ENCODE data around the gene ADAMTSL2. TPM values are rescaled to one million over a fixed set of nuclear protein-coding genes. Genes with fewer than 3 reads are reported as not detected.
A peak's percentile ranks its signal among the peaks of the same experiment; 100 is the strongest.

ADAMTSL2 gene
- total and polyA plus RNA-seq, 4 donors, result 1.8 to 18.2 (median 7.7) TPM

- H3K27me3 ChIP-seq (ENCODE audit: control insufficient read depth in 4 of 4, insufficient read depth in 4 of 4, low read length in 3 of 4), result no peaks in the 10 kb centered on the region
- DNase-seq (ENCODE audit: low spot score), result no peak
These were observed 4.6 kb upstream of the ADAMTSL2 start for GRCh38 chr9:133529874-133530273.

DNA sequence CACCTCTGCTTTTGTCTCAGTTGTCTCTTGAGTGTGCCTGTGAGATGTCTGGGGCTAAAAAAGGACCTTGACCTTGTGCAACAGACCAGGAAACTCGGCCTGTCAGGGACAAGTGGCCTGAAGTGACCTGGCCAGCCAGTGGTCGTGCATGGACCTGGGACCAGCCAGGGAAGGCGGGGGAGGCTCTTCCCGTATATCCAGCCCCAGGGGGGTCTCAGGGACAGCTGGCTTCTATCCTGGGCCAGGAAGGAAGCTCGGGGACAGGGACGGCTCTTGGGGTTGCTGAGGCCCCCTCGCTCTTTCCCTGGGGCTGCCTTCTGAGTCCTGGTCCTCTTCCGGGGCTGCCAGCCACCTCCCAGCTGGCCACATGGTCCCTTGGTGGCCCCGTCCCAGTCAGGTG is 3.2 kb upstream of the ADAMTSL2 start:
- no peaks in the 10 kb centered on the region for H3K27me3 ChIP-seq (ENCODE audit: control insufficient read depth in 4 of 4, insufficient read depth in 4 of 4, low read length in 3 of 4)
- no peaks in the 10 kb centered on the region for H3K9me3 ChIP-seq (ENCODE audit: control insufficient read depth in 4 of 4, low read length in 3 of 4)
- no peaks in the 10 kb centered on the region for H3K36me3 ChIP-seq (ENCODE audit: control insufficient read depth in 4 of 4, insufficient read depth in 3 of 4, low read depth in 1 of 4, low read length in 3 of 4)
- DNase-seq (ENCODE audit: low spot score), result no peak
- H3K27ac ChIP-seq (ENCODE audit: low read depth in 1 of 2, low read length in 2 of 2), result no peak overlapping the region
- H3K4me1 ChIP-seq (ENCODE audit: control insufficient read depth in 4 of 4, insufficient read depth in 4 of 4, low read length in 3 of 4), result peaks cover 7 to 52% (median 33%) of the 10 kb centered on the region in 4 donors
- no peak for TF ChIP-seq ZBTB33 (IDR thresholded peaks at IDR 0.05)
- no peak for TF ChIP-seq JUND (IDR thresholded peaks at IDR 0.05)
- TF ChIP-seq, protein P1, sequence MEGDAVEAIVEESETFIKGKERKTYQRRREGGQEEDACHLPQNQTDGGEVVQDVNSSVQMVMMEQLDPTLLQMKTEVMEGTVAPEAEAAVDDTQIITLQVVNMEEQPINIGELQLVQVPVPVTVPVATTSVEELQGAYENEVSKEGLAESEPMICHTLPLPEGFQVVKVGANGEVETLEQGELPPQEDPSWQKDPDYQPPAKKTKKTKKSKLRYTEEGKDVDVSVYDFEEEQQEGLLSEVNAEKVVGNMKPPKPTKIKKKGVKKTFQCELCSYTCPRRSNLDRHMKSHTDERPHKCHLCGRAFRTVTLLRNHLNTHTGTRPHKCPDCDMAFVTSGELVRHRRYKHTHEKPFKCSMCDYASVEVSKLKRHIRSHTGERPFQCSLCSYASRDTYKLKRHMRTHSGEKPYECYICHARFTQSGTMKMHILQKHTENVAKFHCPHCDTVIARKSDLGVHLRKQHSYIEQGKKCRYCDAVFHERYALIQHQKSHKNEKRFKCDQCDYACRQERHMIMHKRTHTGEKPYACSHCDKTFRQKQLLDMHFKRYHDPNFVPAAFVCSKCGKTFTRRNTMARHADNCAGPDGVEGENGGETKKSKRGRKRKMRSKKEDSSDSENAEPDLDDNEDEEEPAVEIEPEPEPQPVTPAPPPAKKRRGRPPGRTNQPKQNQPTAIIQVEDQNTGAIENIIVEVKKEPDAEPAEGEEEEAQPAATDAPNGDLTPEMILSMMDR (IDR thresholded peaks at IDR 0.05; ENCODE audit: low read depth, low read length, missing input control), result no peak
- peak in 1 of 2 donors; percentile 13 for TF ChIP-seq RXRA (IDR thresholded peaks at IDR 0.05)
- H3K4me3 ChIP-seq (ENCODE audit: low read depth in 1 of 3, low read length in 3 of 3), result no peak overlapping the region
- WGBS, result 71% methylated on average over 9 of the region's 9 CpGs
- no peak overlapping the region for H3K9ac ChIP-seq (ENCODE audit: low read depth in 1 of 2, low read length in 2 of 2)

More at GRCh38 chr9:133529874-133530273, 4.6 kb upstream of the ADAMTSL2 start:
- 92% methylated on average over 7 of the region's 7 CpGs for WGBS
- Histone ChIP-seq H3K9me3 (ENCODE audit: control insufficient read depth in 4 of 4, low read length in 3 of 4) (no peaks in the 10 kb centered on the region), H3K27ac (ENCODE audit: low read depth in 1 of 2, low read length in 2 of 2) (no peak overlapping the region), H3K36me3 (ENCODE audit: control insufficient read depth in 4 of 4, insufficient read depth in 3 of 4, low read depth in 1 of 4, low read length in 3 of 4) (no peaks in the 10 kb centered on the region), H3K4me3 (ENCODE audit: low read depth in 1 of 3, low read length in 3 of 3) (no peak overlapping the region), H3K4me1 (ENCODE audit: control insufficient read depth in 4 of 4, insufficient read depth in 4 of 4, low read length in 3 of 4) (peaks cover 5 to 51% (median 33%) of the 10 kb centered on the region in 4 donors), H3K9ac (ENCODE audit: low read depth in 1 of 2, low read length in 2 of 2) (no peak overlapping the region)
- no peak for TF ChIP-seq FOXA1 (IDR thresholded peaks at IDR 0.05)

DNA sequence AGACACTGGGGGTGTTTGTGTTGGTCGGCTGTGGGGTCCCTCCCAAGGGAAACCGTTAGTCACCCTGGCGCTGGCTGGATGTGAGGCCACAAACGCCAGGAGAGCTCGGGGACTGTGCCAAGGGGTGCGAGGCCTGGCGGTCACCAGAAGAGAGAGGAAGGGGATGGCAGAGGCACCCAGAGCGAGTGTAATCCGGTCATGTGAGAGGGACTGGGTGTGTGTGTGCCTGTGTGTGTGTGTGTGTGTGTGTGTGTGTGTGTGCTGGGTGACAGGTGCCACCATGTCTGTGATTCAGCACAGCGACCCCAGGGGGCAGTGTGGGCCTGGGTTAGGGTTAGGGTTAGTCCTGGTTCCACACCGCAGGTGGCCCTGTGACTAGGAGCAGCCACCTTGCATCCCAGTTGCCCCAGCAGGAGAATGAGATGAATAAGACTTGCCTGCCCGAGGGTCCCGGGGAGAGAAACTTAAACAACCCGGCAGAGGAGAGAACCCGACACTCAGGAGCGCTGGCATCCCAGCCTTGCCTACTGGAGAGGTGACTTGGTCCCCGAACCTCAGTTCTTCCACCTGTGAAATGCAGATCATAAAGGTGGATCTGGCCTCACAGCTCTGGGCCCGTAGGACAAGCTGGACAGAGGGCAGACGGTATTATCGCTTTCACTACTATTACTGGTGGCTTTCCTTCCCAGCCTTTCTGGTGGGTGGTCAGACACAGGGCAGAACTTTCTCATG is 1.4 kb upstream of the ADAMTSL2 start:
- H3K4me3 ChIP-seq (ENCODE audit: low read depth in 1 of 3, low read length in 3 of 3), result no peak overlapping the region
- peak overlapping the region in 1 of 2 donors; percentile 20 for H3K27ac ChIP-seq (ENCODE audit: low read depth in 1 of 2, low read length in 2 of 2)
- H3K27me3 ChIP-seq (ENCODE audit: control insufficient read depth in 4 of 4, insufficient read depth in 4 of 4, low read length in 3 of 4), result no peaks in the 10 kb centered on the region
- peaks cover 7 to 36% (median 22%) of the 10 kb centered on the region in 4 donors for H3K4me1 ChIP-seq (ENCODE audit: control insufficient read depth in 4 of 4, insufficient read depth in 4 of 4, low read length in 3 of 4)
- H3K36me3 ChIP-seq (ENCODE audit: control insufficient read depth in 4 of 4, insufficient read depth in 3 of 4, low read depth in 1 of 4, low read length in 3 of 4), result no peaks in the 10 kb centered on the region
- WGBS, result 67% methylated on average over 20 of the region's 20 CpGs
- peak; percentile 76 for DNase-seq (ENCODE audit: low spot score)
- TF ChIP-seq YY1 (IDR thresholded peaks at IDR 0.05), result no peak
- TF ChIP-seq HNF4A (conservative IDR thresholded peaks at IDR 0.05), result peak in 1 of 2 donors; percentile 22
- peak; percentile 24 for TF ChIP-seq NR2F2 (IDR thresholded peaks at IDR 0.05)
- TF ChIP-seq, protein P1 (IDR thresholded peaks at IDR 0.05; ENCODE audit: low read depth, low read length, missing input control), result peak; percentile 56
- TF ChIP-seq, protein P2, sequence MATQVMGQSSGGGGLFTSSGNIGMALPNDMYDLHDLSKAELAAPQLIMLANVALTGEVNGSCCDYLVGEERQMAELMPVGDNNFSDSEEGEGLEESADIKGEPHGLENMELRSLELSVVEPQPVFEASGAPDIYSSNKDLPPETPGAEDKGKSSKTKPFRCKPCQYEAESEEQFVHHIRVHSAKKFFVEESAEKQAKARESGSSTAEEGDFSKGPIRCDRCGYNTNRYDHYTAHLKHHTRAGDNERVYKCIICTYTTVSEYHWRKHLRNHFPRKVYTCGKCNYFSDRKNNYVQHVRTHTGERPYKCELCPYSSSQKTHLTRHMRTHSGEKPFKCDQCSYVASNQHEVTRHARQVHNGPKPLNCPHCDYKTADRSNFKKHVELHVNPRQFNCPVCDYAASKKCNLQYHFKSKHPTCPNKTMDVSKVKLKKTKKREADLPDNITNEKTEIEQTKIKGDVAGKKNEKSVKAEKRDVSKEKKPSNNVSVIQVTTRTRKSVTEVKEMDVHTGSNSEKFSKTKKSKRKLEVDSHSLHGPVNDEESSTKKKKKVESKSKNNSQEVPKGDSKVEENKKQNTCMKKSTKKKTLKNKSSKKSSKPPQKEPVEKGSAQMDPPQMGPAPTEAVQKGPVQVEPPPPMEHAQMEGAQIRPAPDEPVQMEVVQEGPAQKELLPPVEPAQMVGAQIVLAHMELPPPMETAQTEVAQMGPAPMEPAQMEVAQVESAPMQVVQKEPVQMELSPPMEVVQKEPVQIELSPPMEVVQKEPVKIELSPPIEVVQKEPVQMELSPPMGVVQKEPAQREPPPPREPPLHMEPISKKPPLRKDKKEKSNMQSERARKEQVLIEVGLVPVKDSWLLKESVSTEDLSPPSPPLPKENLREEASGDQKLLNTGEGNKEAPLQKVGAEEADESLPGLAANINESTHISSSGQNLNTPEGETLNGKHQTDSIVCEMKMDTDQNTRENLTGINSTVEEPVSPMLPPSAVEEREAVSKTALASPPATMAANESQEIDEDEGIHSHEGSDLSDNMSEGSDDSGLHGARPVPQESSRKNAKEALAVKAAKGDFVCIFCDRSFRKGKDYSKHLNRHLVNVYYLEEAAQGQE (IDR thresholded peaks at IDR 0.05), result no peak
- TF ChIP-seq RAD21 (IDR thresholded peaks at IDR 0.05), result peak; percentile 81 to 86
- H3K9me3 ChIP-seq (ENCODE audit: control insufficient read depth in 4 of 4, low read length in 3 of 4), result no peaks in the 10 kb centered on the region
- no peak overlapping the region for H3K9ac ChIP-seq (ENCODE audit: low read depth in 1 of 2, low read length in 2 of 2)
